NCI-H510A (cell line): Measurements from ENCODE around the gene ZNF235.
"Not testable (repeated sequence)": the region's sequence is repeated elsewhere in the genome, so short reads cannot be mapped to it uniquely, and the experiment has no call there.

Experiments used
- DNase-seq: peaks from one replicate; lab custom pipeline; 2025; lab: John Stamatoyannopoulos, UW

ZNF235 gene

GRCh38 chr19:44304659-44305193 is at the start of gene ZNF235:
TSS of gene ZNF235 (minus strand) at chr19:44305025. CDS start at chr19:44303404, 1,621 bp downstream.
- peak; percentile 71 for DNase-seq

DNA sequence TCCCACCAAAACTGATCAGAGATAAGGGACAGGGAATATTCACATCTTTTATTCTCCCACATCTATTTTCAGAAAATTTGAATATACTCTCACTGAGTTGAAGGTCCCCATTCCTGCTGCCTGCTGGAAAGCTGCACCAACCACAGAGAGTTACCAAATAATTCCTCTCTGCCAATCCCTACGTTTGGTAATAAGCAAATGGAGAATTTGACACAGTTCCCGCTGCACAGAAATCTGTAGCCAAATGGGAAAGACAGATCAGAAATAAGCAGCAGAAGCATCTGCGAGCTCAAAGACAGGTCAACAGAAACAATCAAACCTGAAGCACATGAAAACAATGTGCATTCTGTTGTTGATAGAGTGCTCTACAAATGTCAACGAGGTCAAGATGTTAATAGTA is 41.7 kb upstream of the ZNF235 start:
- no peak for DNase-seq

DNA sequence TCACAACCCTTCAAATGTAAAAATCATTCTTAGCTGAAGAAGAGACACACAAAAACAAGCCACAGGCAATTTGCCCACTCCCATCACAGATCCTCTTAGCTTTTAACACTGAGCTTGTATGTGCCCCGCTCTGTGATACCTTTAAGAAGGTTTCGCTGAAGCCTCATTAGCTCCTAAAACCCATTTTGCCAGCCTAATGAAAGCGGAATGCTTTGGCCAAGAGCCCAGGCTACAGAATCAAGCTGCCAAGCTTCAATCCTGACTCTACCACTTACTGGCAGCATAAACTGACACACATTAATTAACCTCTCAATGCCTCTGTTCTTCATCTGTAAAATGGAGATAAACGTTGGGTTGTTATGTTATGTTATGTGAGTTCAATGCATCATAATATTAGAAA is 41.1 kb upstream of the ZNF235 start:
- no peak for DNase-seq

- DNase-seq = no peak
Observed at GRCh38 chr19:44344255-44344654, 39.4 kb upstream of the ZNF235 start.

DNA sequence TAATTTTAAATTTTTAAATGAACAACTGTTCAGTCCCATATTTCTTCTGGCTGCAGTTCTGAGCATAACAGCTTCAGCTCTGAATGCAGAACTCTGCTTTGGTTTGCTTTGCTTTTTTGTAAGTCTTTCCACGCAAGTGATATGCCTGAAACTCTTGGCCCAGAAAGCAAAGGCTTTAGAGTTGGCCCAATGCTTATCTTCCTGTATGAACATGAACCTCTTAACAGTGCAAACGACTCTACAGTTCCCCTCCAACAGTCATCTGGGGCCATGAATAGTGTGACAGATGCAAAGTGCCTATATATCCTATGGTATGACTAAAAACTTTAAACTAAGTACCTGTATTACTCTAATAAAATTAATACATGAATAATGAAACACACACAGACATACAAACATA is 37.0 kb upstream of the ZNF235 start:
- no peak for DNase-seq

DNA sequence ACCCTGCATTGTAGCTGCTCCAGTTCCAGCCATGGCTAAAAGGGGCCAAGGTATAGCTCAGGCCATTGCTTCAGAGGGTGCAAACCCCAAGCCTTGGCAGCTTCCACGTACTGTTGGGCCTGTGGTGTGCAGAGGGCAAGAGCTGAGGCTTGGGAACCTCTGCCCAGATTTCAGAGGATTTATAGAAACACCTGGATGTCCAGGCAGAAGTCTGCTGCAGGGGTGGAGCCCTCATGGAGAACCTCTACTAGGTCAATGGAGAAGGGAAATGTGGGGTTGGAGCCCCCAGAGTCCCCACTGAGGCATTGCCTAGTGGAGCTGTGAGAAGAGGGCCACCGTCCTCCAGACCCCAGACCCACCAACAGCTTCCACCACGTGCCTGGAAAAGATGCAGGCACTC is 29.8 kb upstream of the ZNF235 start:
- DNase-seq = not testable (repeated sequence)

DNA sequence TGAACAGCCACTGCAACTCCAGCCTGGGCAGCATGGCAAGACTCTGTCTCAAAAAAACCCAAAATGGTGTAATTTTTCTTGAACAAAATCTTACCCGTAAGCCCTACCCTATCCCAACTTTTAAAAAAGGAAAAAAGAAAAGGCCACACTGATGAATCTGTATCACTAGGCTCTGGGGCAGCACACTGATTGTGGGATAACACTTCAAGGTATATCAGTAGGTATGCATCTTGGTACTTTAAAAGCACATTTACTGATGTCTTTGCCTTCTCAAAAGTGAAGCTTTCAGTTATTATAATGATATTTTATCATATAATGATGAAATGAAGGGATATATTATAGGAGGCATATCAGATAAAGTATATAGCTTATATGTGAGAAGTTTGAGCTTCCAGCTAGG is 27.3 kb upstream of the ZNF235 start:
- no peak for DNase-seq

DNA sequence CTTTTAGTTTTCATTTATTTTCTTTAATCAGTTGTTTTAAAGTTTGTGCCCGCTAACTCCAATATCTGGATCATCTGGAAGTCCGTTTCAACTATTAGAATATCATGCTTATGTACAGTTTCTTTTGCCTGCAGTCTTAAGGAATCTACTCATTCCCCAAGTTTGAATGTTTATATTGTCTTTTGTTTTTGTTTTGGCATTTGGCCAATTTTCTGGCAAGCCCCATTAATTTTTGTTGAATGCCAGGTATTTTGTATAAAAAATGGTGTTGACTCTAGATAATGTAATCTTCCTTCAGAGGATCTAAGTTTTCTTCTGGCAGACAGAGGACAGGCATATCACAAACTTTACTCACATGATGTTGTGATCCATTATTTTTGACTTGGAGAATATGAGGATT is 11.1 kb upstream of the ZNF235 start:
- DNase-seq = no peak

- DNase-seq = no peak
Observed at GRCh38 chr19:44313231-44313630, 8.4 kb upstream of the ZNF235 start.

- DNase-seq = no peak
Observed at GRCh38 chr19:44308011-44308410, 3.2 kb upstream of the ZNF235 start.

DNA sequence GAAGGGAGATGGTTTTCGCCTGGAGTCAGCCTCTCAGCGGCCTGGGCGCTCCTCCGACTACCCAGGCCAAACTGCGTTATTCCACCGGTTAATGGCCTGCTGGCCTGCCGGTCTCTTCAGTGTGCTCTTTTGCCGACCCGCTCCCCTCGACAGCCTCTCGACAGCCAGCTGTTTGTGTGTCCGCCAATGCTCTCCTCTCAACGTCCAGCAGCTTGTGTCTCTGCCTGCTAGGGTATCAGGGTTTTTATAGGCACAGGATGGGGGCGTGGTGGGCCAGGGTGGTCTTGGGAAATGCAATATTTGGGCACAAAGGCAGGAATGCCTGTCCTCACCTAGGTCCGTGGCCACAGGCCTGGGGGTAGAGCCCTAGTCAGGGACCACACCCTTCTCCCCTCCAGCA is 1.5 kb upstream of the ZNF235 start:
- DNase-seq = no peak

- no peak for DNase-seq
Observed at GRCh38 chr19:44305457-44305856, 632 bp upstream of the ZNF235 start.

GRCh38 chr19:44303976-44304568 is 753 bp downstream of the ZNF235 start:
- DNase-seq = no peak

DNA sequence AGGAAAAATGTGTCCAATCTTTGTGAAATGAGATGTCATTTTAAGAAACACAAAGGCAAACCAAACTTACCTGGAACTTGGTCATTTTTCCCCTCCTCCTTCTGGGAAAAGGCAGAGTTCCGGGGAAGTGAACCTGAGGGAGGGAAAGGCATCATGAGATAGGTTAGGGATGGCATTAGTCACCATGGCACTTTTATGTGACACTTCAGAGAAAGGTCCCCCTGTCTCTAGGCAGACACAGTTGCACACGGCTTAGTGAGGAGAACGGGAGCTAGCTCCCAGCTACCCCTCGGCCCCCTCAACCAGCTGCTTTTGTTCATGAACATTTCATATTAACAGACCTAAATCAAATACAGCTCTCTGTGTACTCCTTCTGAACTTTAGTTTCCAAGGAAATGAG is 1.5 kb downstream of the ZNF235 start:
- DNase-seq = no peak

DNA sequence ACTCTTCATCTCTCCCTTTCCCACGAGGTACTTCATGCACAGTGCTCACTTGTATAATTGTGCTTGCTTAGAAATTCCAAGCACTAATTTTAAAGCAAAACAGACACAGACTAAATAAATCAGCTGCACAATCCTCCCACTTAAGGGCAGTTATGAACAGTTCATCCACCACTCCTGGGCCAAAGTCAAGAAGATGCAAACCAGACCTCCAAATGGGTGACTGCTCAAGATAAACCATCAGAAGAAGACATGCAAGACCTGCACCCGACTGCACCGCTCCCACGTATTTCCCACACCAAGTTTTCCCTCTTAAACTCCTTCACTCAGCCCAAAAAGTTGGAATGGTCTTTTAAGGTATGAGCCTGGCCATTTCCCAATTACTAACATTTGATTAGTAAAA is 19.9 kb downstream of the ZNF235 start:
- no peak for DNase-seq

GRCh38 chr19:44282846-44283245 is 22.0 kb downstream of the ZNF235 start:
- DNase-seq = no peak

GRCh38 chr19:44280916-44281315 is 23.9 kb downstream of the ZNF235 start:
- DNase-seq = no peak

GRCh38 chr19:44278181-44278690 is 26.6 kb downstream of the ZNF235 start:
- no peak for DNase-seq

DNA sequence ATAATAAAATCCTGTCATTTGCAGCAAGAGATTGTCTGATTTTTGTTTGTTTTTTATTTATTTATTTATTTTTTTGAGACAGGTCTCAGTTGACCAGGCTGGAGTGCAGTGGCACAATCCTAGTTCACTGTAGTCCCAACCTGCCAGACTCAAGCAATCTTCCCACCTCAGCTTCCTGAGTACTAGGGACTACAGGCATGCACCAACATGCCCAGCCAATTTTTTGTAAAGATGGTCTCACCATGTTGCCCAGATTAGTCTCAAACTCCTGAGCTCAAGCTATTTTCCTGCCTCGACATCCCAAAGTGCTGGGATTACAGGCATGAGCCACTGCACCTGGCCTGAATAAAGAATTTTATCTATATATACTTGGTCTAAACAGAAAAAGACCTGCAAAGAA is 27.5 kb downstream of the ZNF235 start:
- no peak for DNase-seq

DNA sequence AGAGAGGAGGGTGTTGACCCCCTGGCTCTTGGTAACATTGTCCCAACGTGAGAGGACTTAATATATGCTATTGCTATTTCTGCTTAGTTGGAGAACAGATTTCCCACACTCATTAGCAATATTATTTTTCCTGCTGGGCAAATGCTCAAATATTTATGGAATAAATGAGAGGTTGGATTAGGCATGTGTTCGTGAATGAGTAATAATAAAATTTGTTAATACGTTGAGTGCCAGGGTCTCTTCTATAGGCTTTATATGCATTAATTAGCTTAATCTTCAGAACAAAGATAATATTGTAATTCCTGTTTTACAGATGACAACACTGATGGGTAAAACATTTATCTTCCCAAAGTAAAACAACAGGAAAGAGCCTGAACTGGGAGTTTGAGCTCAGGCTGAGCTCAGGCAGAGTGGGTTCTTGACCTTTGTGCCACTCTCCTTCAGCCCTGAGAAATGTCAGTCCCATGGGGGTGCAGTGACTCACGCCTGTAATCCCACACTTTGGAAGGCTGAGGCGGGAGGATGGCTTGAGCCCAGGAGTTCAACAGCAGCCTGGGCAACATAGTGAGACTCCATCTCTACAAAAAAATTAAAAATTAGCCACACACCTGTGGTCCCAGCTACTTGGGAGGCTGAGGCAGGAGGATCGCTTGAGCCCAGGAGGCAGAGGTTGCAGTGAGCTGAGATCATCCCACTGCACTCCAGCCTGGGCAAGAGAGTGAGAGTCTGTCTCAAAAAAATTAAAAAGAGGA is 44.0 kb downstream of the ZNF235 start:
- DNase-seq = no peak

DNA sequence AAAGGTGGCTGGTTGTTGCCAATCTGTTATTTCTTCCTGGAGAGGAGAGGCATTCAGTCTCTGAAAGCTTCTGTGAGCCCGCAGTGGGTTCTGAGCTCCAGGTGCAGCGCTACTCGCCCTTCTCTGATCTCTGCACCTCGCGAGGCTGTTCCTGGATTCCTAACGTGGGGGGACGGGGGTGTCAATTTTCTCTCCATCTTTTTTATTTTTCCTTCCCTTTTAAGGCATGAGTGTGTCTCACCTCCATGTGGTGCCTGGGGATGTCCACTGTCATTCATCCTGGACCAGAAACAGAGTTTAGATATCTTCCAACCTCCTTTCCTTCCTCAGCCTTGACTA is 44.5 kb downstream of the ZNF235 start:
- DNase-seq = no peak

GRCh38 chr19:44258835-44259413 is 45.9 kb downstream of the ZNF235 start:
- DNase-seq = no peak

DNA sequence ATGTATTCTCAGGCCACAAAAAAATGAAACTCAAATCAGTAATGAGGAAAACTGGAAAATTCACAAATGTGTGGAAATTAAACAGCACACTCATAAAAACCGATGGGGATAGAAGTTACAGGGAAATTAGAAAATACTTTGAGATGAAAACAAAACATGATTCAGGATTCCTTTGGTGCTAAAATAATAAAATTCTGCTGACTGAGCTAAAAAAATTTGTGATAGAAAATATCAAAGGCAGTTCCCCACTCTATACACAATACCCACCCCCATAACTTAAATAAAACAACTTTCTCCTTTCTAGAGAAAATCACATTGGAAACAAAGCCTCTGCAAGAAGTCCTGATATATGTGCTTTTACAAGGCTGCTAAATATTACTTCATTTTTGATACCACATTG is 46.7 kb downstream of the ZNF235 start:
- no peak for DNase-seq
